Heart right ventricle (tissue), 16 donors: Measurements from ENCODE around the gene TIMP4. TPM values are rescaled to one million over a fixed set of nuclear protein-coding genes. Genes with fewer than 3 reads are reported as not detected.

Experiments used
- ATAC-seq, 8 donors: fragments of 200-7000 bp; cut with Tn5 transposase; one replicate each; pipeline ENCODE4 v1.9.1; 2020; ENCODE audit warnings: mild to moderate bottlenecking in 8 of 8, moderate library complexity in 8 of 8, moderate number of reproducible peaks in 1 of 8
- DNase-seq, 2 donors: peaks; one replicate each; pipeline ENCODE4 v3.0.0-alpha.2; 2020
- H3K27ac ChIP-seq, 10 donors: fragments of 200-600 bp; sonication (generic) in 2 of 10; one replicate each; pipeline versions ENCODE4 v1.5.0 to v1.8.0; 2020 to 2022; ENCODE audit warnings: mild to moderate bottlenecking in 3 of 10
- H3K27me3 ChIP-seq, 7 donors: fragments of 200-600 bp; one replicate each; pipeline ENCODE4 v1.8.0; 2021 to 2022; ENCODE audit warnings: mild to moderate bottlenecking in 2 of 7
- H3K36me3 ChIP-seq, 9 donors: fragments of 200-600 bp; sonication (generic) in 1 of 9; one replicate each; pipeline versions ENCODE4 v1.5.0 to v1.8.0; 2020 to 2022; ENCODE audit warnings: mild to moderate bottlenecking in 2 of 9
- H3K4me1 ChIP-seq, 9 donors: fragments of 200-600 bp; sonication (generic) in 1 of 9; one replicate each; pipeline versions ENCODE4 v1.5.0 to v1.8.0; 2020 to 2022; ENCODE audit warnings: mild to moderate bottlenecking in 4 of 9
- H3K4me3 ChIP-seq, 10 donors: fragments of 200-600 bp; sonication (generic) in 2 of 10; one replicate each; pipeline versions ENCODE4 v1.5.0 to v1.8.0; 2020 to 2022; ENCODE audit warnings: mild to moderate bottlenecking in 7 of 10, moderate library complexity in 2 of 10
- H3K9me3 ChIP-seq, 11 donors: fragments of 200-600 bp in 10 of 11; sonication (generic) in 2 of 11; one replicate each; pipeline versions ENCODE4 v1.5.0 to v1.8.0; 2013 to 2022; ENCODE audit warnings: mild to moderate bottlenecking in 2 of 11, control low read depth in 1 of 11, moderate library complexity in 1 of 11
- CTCF ChIP-seq, 9 donors: fragments of 200-600 bp; sonication (generic) in 2 of 9; IDR thresholded peaks; one replicate each; pipeline versions ENCODE4 v1.5.0 to v1.8.0; 2021 to 2022; ENCODE audit warnings: antibody characterized with exemption in 9 of 9, mild to moderate bottlenecking in 5 of 9, moderate library complexity in 1 of 9
- WGBS, 2 donors: extraction: QIAGEN DNeasy Blood & Tissue Kit; methylation state at CpG; one replicate each; pipeline ENCODE4 v1.1.7; 2013; ENCODE audit warnings: inconsistent platforms in 1 of 2; 5-methylcytosine and 5-hydroxymethylcytosine counted together
- intact Hi-C, 10 donors: fragments of 100-400 bp; cut with DNase I; formaldehyde crosslinking; loops; one replicate each; pipeline versions ENCODE4 v1.11.1 to v1.14.2; 2022
- polyA plus RNA-seq, 2 donors: library from polyadenylated mRNA; stranded (reverse); fragments of 200-250 nt; gene quantifications; one replicate each; pipeline ENCODE4 v1.2.3, GENCODE V29; 2013
- total RNA-seq, 10 donors: library from RNA; stranded (reverse); fragmentation: NEBNext Ultra II Directional in 3 of 10; extraction: Animal tissue kit (Norgen Biotek cat#: 25700) in 3 of 10; gene quantifications; one replicate each; pipeline versions ENCODE4 v1.2.1 to v1.2.4, GENCODE V29; 2021 to 2023
- donor health status: Arrhythmogenic right ventricular cardiomyopathy.
- donor health status: ischemic (EF 13 %, LVEDD 7.1; RV severe dilation, severe dysfunction).
- donor health status: healthy with polysubstance abuse.
- donor health status: DM: no; HTN: yes; CAD: no.
- donor health status: DM: no; HTN: no; CAD: no.
- donor health status: ischemic (EF 25% LVEDD 6.9; RV normal size, moderate dysfunction).
- donor health status: ischemic (EF 25% LVEDD 5.7; RV mildly dilated, moderate dysfunction).
- donor health status: healthy.
- donor health status: DM: yes; HTN: yes; CAD: no.
- donor health status: Ischemic cardiomyopathy.
- donor health status: ischemic (EF 35%, LVEDD 5.7; RV mildly dilated, moderate dysfunction).
- donor health status: nonischemic (EF 11% LVEDD 7.7; RV severe dilation, severe dysfunction).
- donor health status: DM: yes; HTN: yes; CAD: no.
- donor health status: PGD.
- donor health status: ischemic (EF 29% LVEDD 5.4; RV normal size, mild dysfunction).
- donor health status: nonischemic (EF 23%, LVEDD 6.1; RV moderate dilation, normal function).

TIMP4 gene
- total and polyA plus RNA-seq, 12 donors = 2.7 to 41.4 (median 8.0) TPM

- 94 to 98% methylated on average over 1 of the region's 1 CpG for WGBS, 2 donors
Observed at GRCh38 chr3:12127391-12127790, 31.3 kb downstream of the TIMP4 start.

GRCh38 chr3:12125772-12126171 lies 32.9 kb downstream of the TIMP4 start:
- Histone ChIP-seq H3K27ac (no peak overlapping the region), H3K27me3 (peaks cover 0 to 10% (median 0%) of the 10 kb centered on the region in 7 donors), H3K36me3 (no peaks in the 10 kb centered on the region), H3K9me3 (no peaks in the 10 kb centered on the region), H3K4me1 (no peaks in the 10 kb centered on the region), H3K4me3 (no peak overlapping the region)
- intact Hi-C loops = no loop called here
- ATAC-seq (no peak), DNase-seq (no peak)
- 82 to 88% methylated on average over 1 of the region's 1 CpG for WGBS, 2 donors
- no peak for TF ChIP-seq CTCF (IDR thresholded peaks at IDR 0.05)

More at GRCh38 chr3:12127391-12127790, 31.3 kb downstream of the TIMP4 start:
- no peak overlapping the region for H3K27ac ChIP-seq
- H3K4me3 ChIP-seq = no peak overlapping the region
- no peaks in the 10 kb centered on the region for H3K4me1 ChIP-seq
- peaks cover 0 to 16% (median 0%) of the 10 kb centered on the region in 7 donors for H3K27me3 ChIP-seq
- no peaks in the 10 kb centered on the region for H3K9me3 ChIP-seq
- no peaks in the 10 kb centered on the region for H3K36me3 ChIP-seq
- intact Hi-C loops = no loop called here
- no peak for TF ChIP-seq CTCF (IDR thresholded peaks at IDR 0.05)
- DNase-seq (no peak), ATAC-seq (no peak)

- intact Hi-C loops = no loop called here
Observed at GRCh38 chr3:12121466-12121865, 37.2 kb downstream of the TIMP4 start.

GRCh38 chr3:12120374-12121140 lies 38.2 kb downstream of the TIMP4 start:
- DNase-seq (no peak), ATAC-seq (no peak)
- no peaks in the 10 kb centered on the region for H3K4me1 ChIP-seq
- no peak overlapping the region for H3K4me3 ChIP-seq
- intact Hi-C loops = no loop called here
- no peak overlapping the region for H3K27ac ChIP-seq
- H3K36me3 ChIP-seq = no peaks in the 10 kb centered on the region
- H3K9me3 ChIP-seq = no peaks in the 10 kb centered on the region
- peaks cover 0 to 24% (median 7%) of the 10 kb centered on the region in 7 donors for H3K27me3 ChIP-seq
- no peak for TF ChIP-seq CTCF (IDR thresholded peaks at IDR 0.05)
- WGBS, 2 donors = 79 to 83% methylated on average over 5 of the region's 5 CpGs

More at GRCh38 chr3:12121466-12121865, 37.2 kb downstream of the TIMP4 start:
- no peak for DNase-seq
- no peak for ATAC-seq
- no peaks in the 10 kb centered on the region for H3K9me3 ChIP-seq
- H3K27me3 ChIP-seq = peaks cover 0 to 15% (median 2%) of the 10 kb centered on the region in 7 donors
- H3K4me3 ChIP-seq = no peak overlapping the region
- no peaks in the 10 kb centered on the region for H3K4me1 ChIP-seq
- H3K27ac ChIP-seq = no peak overlapping the region
- H3K36me3 ChIP-seq = no peaks in the 10 kb centered on the region
- TF ChIP-seq CTCF (IDR thresholded peaks at IDR 0.05) = no peak
